IMR-90 (cell line): Measurements from ENCODE around the gene OR1G1. TPM values are rescaled to one million over a fixed set of nuclear protein-coding genes. Genes with fewer than 3 reads are reported as not detected.
"Not testable (repeated sequence)": the region's sequence is repeated elsewhere in the genome, so short reads cannot be mapped to it uniquely, and the experiment has no call there.

Source experiments
- ATAC-seq: fragments of 200-7000 bp; cut with Tn5 transposase; 2 replicates; pipeline ENCODE4 v1.9.1; 2020; ENCODE audit warnings: low read depth, mild to moderate bottlenecking, moderate library complexity
- BruUV-seq: library from RNA; stranded (reverse); fragments of 400-500 nt; replicated peaks from 2 replicates; lab custom pipeline; 2021; lab: Mats Ljungman, UMichigan
- CTCF ChIA-PET: fragments of 300-600 bp; formaldehyde crosslinking; extraction: SDS; loops from one replicate; lab custom pipeline; 2021; ENCODE audit warnings: antibody characterized with exemption; lab: Yijun Ruan, JAX
- POLR2A ChIA-PET: fragments of 300-600 bp; sonication (Branson Sonifier 250); formaldehyde crosslinking; loops from one replicate; lab custom pipeline; 2022; ENCODE audit warnings: antibody characterized with exemption; ENCODE audit not compliant: unreplicated experiment; lab: Charles Lee
- DNase-seq: peaks from one replicate; pipeline ENCODE4 v3.0.0; 2013
- H2AFZ ChIP-seq: replicated peaks from 2 replicates; pipeline ENCODE3; 2013; ENCODE audit warnings: low read length, mild to moderate bottlenecking; ENCODE audit not compliant: poor library complexity
- H2AK5ac ChIP-seq: 2 replicates; pipeline ENCODE4 v1.6.1; 2013; ENCODE audit warnings: low read depth, low read length, inconsistent platforms
- H2AK9ac ChIP-seq: replicated peaks from 2 replicates; pipeline ENCODE3; 2013; ENCODE audit warnings: mild to moderate bottlenecking, low read depth, low read length, moderate library complexity; ENCODE audit not compliant: poor library complexity
- H2BK120ac ChIP-seq: 2 replicates; pipeline ENCODE4 v1.6.1; 2013; ENCODE audit warnings: low read depth, low read length, inconsistent platforms
- H2BK15ac ChIP-seq: 3 replicates; pipeline ENCODE4 v1.6.1; 2013; ENCODE audit warnings: low read depth, low read length, inconsistent platforms
- H2BK20ac ChIP-seq: 2 replicates; pipeline ENCODE4 v1.6.1; 2013; ENCODE audit warnings: low read depth, mild to moderate bottlenecking, inconsistent platforms, low read length, moderate library complexity
- H2BK5ac ChIP-seq: 2 replicates; pipeline ENCODE4 v1.6.1; 2013; ENCODE audit warnings: mild to moderate bottlenecking, low read depth, low read length, inconsistent platforms; ENCODE audit not compliant: poor library complexity, severe bottlenecking
- H3K14ac ChIP-seq: replicated peaks from 2 replicates; pipeline ENCODE4 v1.6.1; 2013; ENCODE audit warnings: low read depth, low read length, inconsistent platforms
- H3K18ac ChIP-seq: 2 replicates; pipeline ENCODE4 v1.6.1; 2013; ENCODE audit warnings: low read depth, low read length, control low read depth
- H3K23ac ChIP-seq: 2 replicates; pipeline ENCODE4 v1.6.1; 2013; ENCODE audit warnings: low read depth, low read length, inconsistent platforms
- H3K27ac ChIP-seq: 2 replicates; pipeline ENCODE4 v1.5.1; 2013; ENCODE audit warnings: mild to moderate bottlenecking, control low read depth, low read length; ENCODE audit not compliant: insufficient read depth
- H3K27me3 ChIP-seq: 2 replicates; pipeline ENCODE4 v1.6.1; 2013; ENCODE audit warnings: low read length; ENCODE audit not compliant: control insufficient read depth, insufficient read depth
- H3K36me3 ChIP-seq: 2 replicates; pipeline ENCODE4 v1.6.1; 2013; ENCODE audit warnings: low read length, mixed read lengths; ENCODE audit not compliant: control insufficient read depth, insufficient read depth
- H3K4ac ChIP-seq: 2 replicates; pipeline ENCODE4 v1.6.1; 2013; ENCODE audit warnings: low read depth, low read length, inconsistent platforms
- H3K4me1 ChIP-seq: 2 replicates; pipeline ENCODE4 v1.6.1; 2013; ENCODE audit warnings: low read length, mixed read lengths; ENCODE audit not compliant: control insufficient read depth, insufficient read depth
- H3K4me2 ChIP-seq: 2 replicates; pipeline ENCODE4 v1.6.1; 2013; ENCODE audit warnings: low read depth, mild to moderate bottlenecking, control low read depth, low read length, moderate library complexity
- H3K4me3 ChIP-seq: 2 replicates; pipeline ENCODE4 v1.5.1; 2013; ENCODE audit warnings: low read depth, mild to moderate bottlenecking, control low read depth, low read length, moderate library complexity; ENCODE audit not compliant: insufficient read depth
- H3K56ac ChIP-seq: 2 replicates; pipeline ENCODE4 v1.6.1; 2013; ENCODE audit warnings: low read length, inconsistent platforms; ENCODE audit not compliant: insufficient read depth; ENCODE audit errors: extremely low read depth
- H3K79me1 ChIP-seq, 2 experiments: 2 replicates each; pipeline ENCODE4 v1.6.1; 2013; ENCODE audit warnings: low read length in 2 of 2, inconsistent platforms in 1 of 2, low read depth in 1 of 2
- H3K9ac ChIP-seq: 2 replicates; pipeline ENCODE4 v1.6.1; 2013; ENCODE audit warnings: low read depth, low read length, control low read depth
- H3K9me1 ChIP-seq: 2 replicates; pipeline ENCODE4 v1.6.1; 2013; ENCODE audit warnings: low read length, inconsistent platforms; ENCODE audit not compliant: insufficient read depth
- H3K9me3 ChIP-seq: 2 replicates; pipeline ENCODE4 v1.6.1; 2013; ENCODE audit warnings: low read length; ENCODE audit not compliant: control insufficient read depth, insufficient read depth
- H4K20me1 ChIP-seq: 2 replicates; pipeline ENCODE4 v1.6.1; 2013; ENCODE audit warnings: low read length, inconsistent platforms; ENCODE audit not compliant: insufficient read depth
- H4K5ac ChIP-seq: 2 replicates; pipeline ENCODE4 v1.6.1; 2013; ENCODE audit warnings: mild to moderate bottlenecking, low read depth, low read length, control low read depth
- H4K8ac ChIP-seq, 2 experiments: 2 replicates each; pipeline ENCODE4 v1.6.1; 2013; ENCODE audit warnings: low read depth in 2 of 2, low read length in 2 of 2, control low read depth in 1 of 2, inconsistent platforms in 1 of 2
- H4K91ac ChIP-seq: 2 replicates; pipeline ENCODE4 v1.6.1; 2013; ENCODE audit warnings: low read depth, low read length, inconsistent platforms; ENCODE audit not compliant: insufficient read depth
- BHLHE40 ChIP-seq: fragments of 150-350 bp; IDR thresholded peaks from 2 replicates; pipeline ENCODE4 v1.6.1; 2016; ENCODE audit warnings: mild to moderate bottlenecking, low read depth, low read length
- CEBPB ChIP-seq: IDR thresholded peaks from 2 replicates; pipeline ENCODE4 v1.6.1; 2012; ENCODE audit warnings: low read depth, low read length, improper control_type of control experiment
- CTCF ChIP-seq: conservative IDR thresholded peaks from 2 replicates; pipeline ENCODE4 v1.5.1; 2012; ENCODE audit warnings: mild to moderate bottlenecking, low read depth, low read length, improper control_type of control experiment
- FOS ChIP-seq: fragments of 150-350 bp; IDR thresholded peaks from 2 replicates; pipeline ENCODE4 v1.6.1; 2016; ENCODE audit warnings: low read depth, low read length
- POLR2A ChIP-seq: IDR thresholded peaks from 2 replicates; pipeline ENCODE4 v1.6.1; 2012; ENCODE audit warnings: mild to moderate bottlenecking, low read depth, low read length
- RFX5 ChIP-seq: IDR thresholded peaks from 2 replicates; pipeline ENCODE4 v1.8.0; 2012; ENCODE audit warnings: low read depth, mild to moderate bottlenecking, low read length, moderate library complexity
- USF2 ChIP-seq: fragments of 150-350 bp; IDR thresholded peaks from 2 replicates; pipeline ENCODE4 v1.6.1; 2017; ENCODE audit warnings: mild to moderate bottlenecking, antibody characterized with exemption, low read length, low read depth
- WGBS, 2 experiments: methylation state at CpG; one replicate each; pipeline versions ENCODE4 v1.1.5 to v1.1.7; 2013; ENCODE audit warnings: missing lambda C conversion rate in 2 of 2; ENCODE audit not compliant: insufficient read length in 1 of 2; ENCODE audit errors: extremely low coverage in 2 of 2; 5-methylcytosine and 5-hydroxymethylcytosine counted together
- dilution Hi-C: fragments of 300-500 bp; cut with HindIII; formaldehyde crosslinking; loops from one replicate; pipeline ENCODE4 v1.14.3; 2018; ENCODE audit warnings: low sequenced_read_pairs; ENCODE audit not compliant: unreplicated experiment
- in situ Hi-C: fragments of 300-500 bp; cut with MboI; formaldehyde crosslinking; loops from 3 replicates; pipeline ENCODE4 v1.14.3; 2019; ENCODE audit warnings: low sequenced_read_pairs, inconsistent platforms, mixed read lengths
- intact Hi-C: fragments of 100-400 bp; cut with micrococcal nuclease; formaldehyde crosslinking; loops from 2 replicates; pipeline ENCODE4 v1.10.0; 2022
- polyA plus RNA-seq, 3 experiments: library from polyadenylated mRNA; depleted of rRNA; stranded (reverse); fragments of >200 nt; gene quantifications; 2 replicates each; pipeline ENCODE4 v1.2.3, GENCODE V29; 2012; ENCODE audit warnings: low replicate concordance in 1 of 3
- total RNA-seq: library from RNA; depleted of rRNA; stranded (reverse); fragments of >200 nt; gene quantifications from 2 replicates; pipeline ENCODE4 v1.2.3, GENCODE V29; 2012

The OR1G1 gene
- total and polyA plus RNA-seq, 2 of the 4 experiments (the other 2 are of a cell fraction), result not detected

- Histone ChIP-seq H3K4me1 (no peaks in the 10 kb centered on the region), H3K23ac (no peak overlapping the region), H3K27ac (no peak overlapping the region), H4K8ac (no peak overlapping the region), H3K9ac (no peak overlapping the region), H2AK9ac (no peak overlapping the region), H3K56ac (no peak overlapping the region), H2BK15ac (no peak overlapping the region), H2AFZ (no peak overlapping the region), H3K4me2 (no peak overlapping the region), H4K5ac (no peak overlapping the region), H4K91ac (no peak overlapping the region), H2BK120ac (no peak overlapping the region), H3K27me3 (no peaks in the 10 kb centered on the region), H3K9me3 (peaks cover 14% of the 10 kb centered on the region), H3K4me3 (no peak overlapping the region), H3K79me1 (no peaks in the 10 kb centered on the region), H4K20me1 (no peaks in the 10 kb centered on the region), H3K9me1 (no peaks in the 10 kb centered on the region), H3K18ac (no peak overlapping the region), H2AK5ac (no peak overlapping the region), H3K14ac (no peak overlapping the region), H2BK5ac (no peak overlapping the region), H3K36me3 (no peaks in the 10 kb centered on the region), H2BK20ac (no peak overlapping the region), H3K4ac (no peak overlapping the region)
- ChIA-PET POLR2A (no interaction called here), CTCF (no interaction called here)
- TF ChIP-seq BHLHE40 (no peak), POLR2A (no peak), USF2 (no peak), FOS (no peak), RFX5 (no peak), CEBPB (no peak), CTCF (no peak)
- no peak for DNase-seq
- in situ Hi-C loops, result no loop called here
- BruUV-seq, result no TSS peak
- WGBS, 2 experiments, result no CpG with 5 or more reads among the region's 1 CpG
- dilution Hi-C loops, result no loop called here
- intact Hi-C loops, result no loop called here
- no peak for ATAC-seq
These were observed 29.9 kb upstream of the OR1G1 start for GRCh38 chr17:3157218-3157617.

GRCh38 chr17:3137494-3137893 is 10.1 kb upstream of the OR1G1 start:
- H2AK5ac ChIP-seq, dilution Hi-C loops, H4K20me1 ChIP-seq, H2BK5ac ChIP-seq, H3K4ac ChIP-seq, H4K5ac ChIP-seq, H3K18ac ChIP-seq, intact Hi-C loops, H3K9me1 ChIP-seq, BruUV-seq, H3K9ac ChIP-seq, H3K27ac ChIP-seq, H2BK20ac ChIP-seq, in situ Hi-C loops, H3K4me1 ChIP-seq, H3K56ac ChIP-seq, H3K27me3 ChIP-seq, DNase-seq, CTCF ChIA-PET, H3K4me2 ChIP-seq, H3K79me1 ChIP-seq, POLR2A ChIA-PET, ATAC-seq, H3K9me3 ChIP-seq, H2AFZ ChIP-seq, H2BK120ac ChIP-seq, H3K4me3 ChIP-seq, H4K91ac ChIP-seq, H3K14ac ChIP-seq, H3K23ac ChIP-seq, H2AK9ac ChIP-seq, H4K8ac ChIP-seq, H3K36me3 ChIP-seq, H2BK15ac ChIP-seq: not testable (repeated sequence)
- WGBS, 2 experiments, result no CpG with 5 or more reads among the region's 3 CpGs
